HG02798 (cell line): ENCODE results near the gene TTC21A.
A peak's percentile ranks its signal among the peaks of the same experiment; 100 is the strongest.

ENCODE experiments used
- ATAC-seq: cut with Tn5 transposase; IDR thresholded peaks from one replicate; pipeline ENCODE4 v1.9.1; 2021; ENCODE audit warnings: mild to moderate bottlenecking; ENCODE audit not compliant: unreplicated experiment, poor library complexity

TTC21A gene

DNA sequence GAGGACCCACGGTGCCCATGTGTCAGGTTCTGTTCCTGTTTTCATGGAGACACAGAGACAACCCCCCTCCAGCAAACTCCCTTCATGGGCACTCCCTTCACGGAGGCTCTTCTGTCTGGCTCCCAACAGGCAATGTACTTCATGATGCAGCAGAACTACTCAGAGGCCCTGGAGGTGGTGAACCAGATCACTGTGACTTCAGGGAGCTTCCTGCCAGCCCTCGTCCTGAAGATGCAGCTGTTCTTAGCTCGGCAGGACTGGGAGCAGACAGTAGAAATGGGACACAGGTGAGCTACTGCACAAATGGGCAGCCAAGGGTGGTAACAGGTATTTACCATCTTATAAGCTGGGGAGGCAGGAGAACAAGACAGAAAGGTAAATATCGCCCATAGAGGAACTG is 7.0 kb downstream of the TTC21A start:
- ATAC-seq: no peak

DNA sequence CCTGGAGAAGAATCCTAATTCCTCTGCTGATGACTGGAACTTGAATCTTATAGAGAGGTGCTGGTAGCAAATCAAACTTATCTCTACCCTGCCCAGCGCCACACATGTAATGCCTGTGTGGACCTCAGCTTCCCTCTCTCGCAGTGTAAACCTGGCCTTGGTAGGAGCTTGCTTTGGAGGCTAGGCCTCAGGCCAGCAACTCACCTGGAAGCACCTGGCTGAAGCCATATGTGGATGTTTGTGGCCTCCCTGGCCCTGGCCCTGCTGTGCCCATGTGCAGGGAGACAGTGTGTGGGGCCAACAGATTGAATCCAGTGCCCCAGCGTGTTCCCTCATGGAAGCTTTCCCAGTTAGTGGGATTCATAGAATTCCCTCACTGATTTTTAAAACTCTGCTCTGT is 8.4 kb downstream of the TTC21A start:
- no peak for ATAC-seq

DNA sequence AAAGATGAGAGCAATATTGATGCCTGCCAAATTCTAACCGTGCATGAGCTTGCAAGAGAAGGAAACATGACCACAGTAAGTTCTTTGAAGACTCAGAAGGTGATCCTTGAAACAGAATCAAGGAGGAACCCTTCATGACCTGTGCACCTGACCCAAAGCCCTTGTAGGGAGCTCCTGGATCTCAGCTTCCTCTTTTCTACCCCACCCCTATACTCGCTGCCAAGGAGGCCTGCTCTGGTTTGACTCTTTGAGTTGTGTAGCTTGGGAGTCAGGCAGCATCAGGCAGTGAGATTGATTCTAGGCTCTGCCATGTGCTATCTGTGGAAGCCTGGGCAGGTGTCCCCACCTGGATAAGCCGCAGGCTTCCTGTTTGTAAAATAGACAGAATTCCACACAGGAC is 10.6 kb downstream of the TTC21A start:
- ATAC-seq: no peak

DNA sequence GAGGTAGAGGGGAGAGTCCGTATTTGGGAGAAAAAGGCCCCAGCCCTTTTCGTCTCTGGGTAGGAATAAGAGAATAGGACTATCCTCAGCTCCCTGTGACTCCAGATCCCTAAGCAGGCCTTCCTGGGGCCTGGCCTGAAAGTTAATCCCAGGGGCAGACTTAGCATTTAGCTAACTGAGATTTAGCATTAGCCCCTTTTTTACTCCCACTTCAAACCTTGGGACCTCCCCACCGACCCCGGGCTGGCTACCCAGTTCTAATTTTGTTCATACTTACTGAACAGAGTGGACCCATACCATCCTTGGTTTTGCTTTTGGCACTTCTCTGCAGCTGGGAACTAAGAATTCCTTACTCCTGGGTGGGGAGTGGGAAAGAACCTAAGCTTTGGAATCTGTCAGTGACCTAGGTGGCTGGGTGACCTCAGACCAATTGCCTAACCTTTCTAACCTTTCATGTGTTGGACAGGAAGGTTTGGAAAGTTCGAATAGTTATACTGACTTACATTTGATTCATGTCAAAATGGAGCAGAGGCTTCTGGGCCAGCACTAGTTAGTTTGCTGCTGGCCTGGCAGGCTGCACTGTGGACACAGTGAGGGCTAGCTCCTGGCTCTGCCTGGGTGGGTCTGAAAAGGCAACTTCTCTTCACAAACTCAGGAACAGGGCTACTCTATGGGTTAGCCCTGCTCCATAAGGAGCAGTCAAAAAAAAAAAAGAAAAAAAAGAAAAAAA is 11.6 kb downstream of the TTC21A start:
- ATAC-seq: no peak

DNA sequence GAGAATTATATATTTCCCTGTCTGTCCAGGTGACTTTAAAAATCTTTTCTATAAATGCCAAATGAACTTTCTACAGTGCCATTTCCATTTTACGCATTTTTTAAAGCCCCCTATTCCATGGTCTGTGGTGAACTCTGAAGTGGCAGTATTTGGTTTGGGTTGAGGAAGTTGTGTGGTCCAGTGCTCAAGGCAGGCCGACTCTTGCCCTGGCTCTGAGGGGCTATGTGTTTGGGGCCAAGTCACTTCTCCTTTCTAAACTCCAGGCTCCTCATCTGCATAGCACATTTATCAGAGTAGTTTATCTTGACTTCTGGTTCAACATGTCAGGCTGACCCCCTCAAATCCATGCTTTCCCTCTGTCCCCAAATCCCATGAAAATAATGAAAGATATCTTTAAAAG is 14.1 kb downstream of the TTC21A start:
- no peak for ATAC-seq

DNA sequence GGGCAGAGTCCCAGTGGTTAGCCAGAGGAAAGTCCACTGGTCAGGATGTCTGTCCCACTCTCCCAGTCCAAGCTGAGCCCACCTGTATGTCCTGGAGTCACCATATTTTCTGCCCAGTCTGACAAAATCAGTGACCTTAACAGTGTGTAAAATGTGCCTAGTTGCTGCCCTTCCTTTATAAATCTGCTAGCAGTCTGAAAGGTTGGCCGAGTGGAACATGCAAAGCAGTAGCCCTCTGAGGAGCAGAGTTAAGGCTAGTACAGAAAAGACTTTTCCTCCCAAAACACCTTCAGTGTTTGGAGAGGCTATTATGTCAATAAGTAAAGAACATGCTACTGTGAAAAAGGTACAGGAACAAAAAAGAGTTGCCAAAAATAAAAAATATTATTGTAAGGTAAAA is 15.3 kb downstream of the TTC21A start:
- ATAC-seq: peak; percentile 59

DNA sequence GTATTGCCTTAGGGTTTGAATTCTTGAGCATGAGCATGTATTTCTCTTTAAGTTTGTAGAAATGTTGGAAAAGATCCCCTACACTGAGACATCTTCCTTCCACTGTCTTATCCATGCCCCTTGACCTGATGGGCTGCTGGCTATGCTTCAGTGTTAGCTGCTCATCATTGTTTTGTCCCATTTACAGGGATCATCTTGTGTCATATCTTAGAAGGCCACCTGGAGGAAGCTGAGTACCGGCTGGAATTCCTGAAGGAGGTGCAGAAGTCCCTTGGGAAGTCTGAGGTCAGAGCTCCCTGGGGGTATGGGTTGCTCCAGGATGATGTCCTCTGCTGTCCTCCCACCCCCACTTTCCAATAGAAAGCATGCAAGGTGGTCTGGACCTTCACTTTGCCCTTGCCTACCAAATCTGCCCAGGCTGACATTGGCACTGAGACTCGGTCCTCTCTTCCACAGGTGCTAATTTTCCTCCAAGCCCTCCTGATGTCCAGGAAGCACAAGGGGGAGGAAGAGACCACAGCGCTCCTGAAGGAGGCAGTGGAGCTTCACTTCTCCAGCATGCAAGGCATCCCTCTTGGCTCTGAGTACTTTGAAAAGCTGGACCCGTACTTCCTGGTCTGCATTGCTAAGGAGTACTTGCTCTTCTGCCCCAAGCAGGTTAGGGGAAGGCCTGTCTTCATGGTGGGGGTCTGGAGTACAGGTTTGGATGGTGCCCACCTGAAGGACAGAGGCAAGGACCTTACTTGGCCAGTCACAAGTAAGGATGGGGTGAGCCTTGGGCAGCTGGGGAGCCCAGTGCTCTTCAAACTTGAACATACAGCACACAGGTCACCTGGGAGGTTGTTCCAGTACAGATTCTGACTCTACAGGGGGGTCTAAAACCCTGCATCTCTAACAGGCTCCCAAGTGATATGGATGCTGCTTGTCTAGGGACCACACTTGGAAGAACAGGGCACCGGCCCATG is 17.7 kb downstream of the TTC21A start:
- no peak for ATAC-seq

DNA sequence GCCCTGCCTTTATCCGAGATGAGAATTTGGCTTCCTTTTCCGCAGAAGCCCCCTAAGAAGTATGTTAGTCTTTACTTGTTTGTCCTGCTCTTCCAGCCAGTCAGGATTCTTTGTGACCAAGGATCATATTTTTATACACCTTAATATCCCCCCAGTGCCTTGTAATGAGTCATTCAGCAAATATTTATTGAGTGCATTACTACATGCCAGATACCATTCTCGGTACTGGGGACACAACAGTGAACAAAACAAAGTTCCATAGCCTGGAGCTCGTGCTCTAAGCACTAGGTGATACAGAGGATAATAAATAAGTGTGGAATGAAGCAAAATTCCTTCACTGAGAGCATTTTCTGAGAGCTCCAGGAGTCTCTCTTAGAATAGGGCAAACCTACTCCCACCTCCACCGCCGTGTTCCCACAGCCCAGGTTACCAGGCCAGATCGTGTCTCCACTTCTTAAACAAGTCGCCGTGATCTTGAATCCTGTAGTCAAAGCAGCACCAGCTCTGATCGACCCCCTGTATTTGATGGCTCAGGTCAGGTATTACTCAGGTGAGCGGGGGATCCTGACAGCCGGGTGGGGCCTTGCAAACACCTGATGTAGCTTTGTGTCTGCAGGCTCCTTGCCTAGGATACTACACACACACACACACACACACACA is 18.5 kb downstream of the TTC21A start:
- ATAC-seq: no peak

DNA sequence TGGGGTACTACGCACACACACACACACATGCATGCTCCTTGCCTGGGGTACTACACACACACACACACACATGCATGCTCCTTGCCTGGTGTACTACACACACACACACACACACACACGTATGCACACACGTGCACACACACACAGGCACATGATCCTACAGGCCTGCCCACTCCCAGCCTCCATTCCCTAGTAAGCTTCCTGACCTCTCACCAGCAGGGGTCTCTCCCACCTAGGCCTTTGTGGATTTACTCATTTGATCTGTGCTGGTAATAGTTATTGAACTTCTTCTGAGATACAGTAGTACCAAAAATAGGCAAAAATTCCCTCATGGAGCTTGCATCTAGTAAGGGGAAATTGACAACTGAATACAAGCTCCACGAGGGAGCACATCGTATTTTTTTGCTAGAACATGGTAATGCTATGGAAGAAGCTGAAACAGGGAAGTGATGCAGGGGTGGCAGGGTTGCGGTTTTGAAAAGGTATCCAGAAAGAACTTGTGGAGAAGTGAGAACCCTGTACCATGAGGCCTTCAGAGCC is 19.1 kb downstream of the TTC21A start:
- no peak for ATAC-seq

DNA sequence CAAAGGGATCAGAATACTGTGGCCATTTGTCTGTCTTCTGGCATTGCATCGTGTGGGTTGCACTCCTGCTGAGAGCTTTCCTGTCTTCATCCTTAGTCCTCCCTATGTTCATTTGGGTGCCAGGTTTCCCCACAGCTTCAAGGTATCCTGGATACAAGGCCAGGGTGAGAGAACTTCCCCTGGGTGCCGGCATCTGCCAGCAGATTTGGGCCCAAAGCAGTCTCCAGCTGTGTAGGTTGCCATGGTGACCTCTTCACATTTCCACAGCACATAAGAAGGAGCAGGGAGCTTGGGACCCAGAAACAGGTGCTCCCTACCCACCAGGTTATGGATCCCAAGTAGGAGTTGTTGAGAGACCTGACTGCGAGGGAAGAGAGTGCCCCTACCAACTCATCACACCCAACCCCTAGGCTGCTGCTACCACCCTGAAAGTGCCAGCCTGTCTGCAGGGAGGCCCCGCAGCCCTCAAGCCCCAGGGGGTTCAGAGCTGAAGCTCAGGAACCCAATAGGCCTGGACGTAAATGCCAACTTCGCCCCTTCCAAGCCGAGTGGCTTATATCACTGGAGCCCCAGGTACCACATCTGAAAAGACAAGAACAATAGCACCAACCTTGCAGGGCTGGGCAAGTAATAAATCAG is 19.9 kb downstream of the TTC21A start:
- ATAC-seq: no peak

DNA sequence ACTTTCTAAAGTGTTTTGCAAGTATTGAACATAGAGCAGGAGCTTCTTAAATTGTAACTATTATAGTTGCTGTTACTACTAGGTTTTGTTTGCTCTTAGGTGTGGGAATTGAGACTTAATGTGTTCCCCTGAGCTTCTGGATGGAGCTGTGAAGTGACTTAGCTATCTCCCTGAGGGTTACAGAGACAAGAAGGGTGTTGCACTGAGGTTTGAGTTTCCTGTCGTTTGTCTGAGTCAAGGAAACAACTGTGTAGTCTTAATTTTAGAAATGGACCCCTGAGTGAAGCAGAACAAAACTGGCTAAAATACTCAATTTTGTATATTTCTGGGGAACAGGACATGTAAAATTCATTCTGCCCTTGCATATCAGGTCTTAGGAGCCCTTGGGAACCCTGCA is 20.4 kb downstream of the TTC21A start:
- ATAC-seq: no peak

DNA sequence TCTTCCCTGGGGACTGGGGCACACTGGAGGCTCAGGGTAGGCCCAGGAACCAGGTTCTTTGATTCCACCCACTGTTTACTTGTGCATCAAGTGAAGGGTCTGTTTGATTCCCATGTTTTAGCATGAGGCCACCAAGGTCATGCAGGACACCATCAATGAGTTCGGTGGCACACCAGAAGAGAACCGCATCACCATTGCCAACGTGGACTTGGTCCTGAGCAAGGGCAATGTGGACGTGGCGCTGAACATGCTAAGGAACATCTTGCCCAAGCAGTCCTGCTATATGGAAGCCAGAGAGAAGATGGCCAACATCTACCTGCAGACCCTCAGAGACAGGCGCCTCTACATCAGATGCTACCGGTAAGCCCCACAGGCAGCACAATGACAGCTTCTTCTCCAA is 21.5 kb downstream of the TTC21A start:
- ATAC-seq: no peak

DNA sequence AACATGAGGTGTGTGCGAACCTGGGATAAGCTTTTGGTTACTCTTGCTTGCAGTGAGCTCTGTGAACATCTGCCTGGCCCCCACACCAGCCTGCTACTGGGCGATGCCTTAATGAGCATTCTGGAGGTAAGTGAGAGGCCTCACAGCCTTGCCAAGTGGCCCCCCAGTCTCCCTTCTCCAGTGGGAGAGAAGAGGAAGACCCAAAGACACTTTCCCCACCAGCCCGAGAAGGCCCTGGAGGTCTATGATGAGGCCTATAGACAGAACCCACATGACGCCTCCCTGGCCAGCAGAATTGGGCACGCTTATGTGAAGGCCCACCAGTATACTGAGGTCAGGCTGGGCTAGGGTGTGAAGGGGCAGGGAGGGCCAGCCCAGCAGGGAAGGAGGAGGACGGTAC is 22.5 kb downstream of the TTC21A start:
- no peak for ATAC-seq

DNA sequence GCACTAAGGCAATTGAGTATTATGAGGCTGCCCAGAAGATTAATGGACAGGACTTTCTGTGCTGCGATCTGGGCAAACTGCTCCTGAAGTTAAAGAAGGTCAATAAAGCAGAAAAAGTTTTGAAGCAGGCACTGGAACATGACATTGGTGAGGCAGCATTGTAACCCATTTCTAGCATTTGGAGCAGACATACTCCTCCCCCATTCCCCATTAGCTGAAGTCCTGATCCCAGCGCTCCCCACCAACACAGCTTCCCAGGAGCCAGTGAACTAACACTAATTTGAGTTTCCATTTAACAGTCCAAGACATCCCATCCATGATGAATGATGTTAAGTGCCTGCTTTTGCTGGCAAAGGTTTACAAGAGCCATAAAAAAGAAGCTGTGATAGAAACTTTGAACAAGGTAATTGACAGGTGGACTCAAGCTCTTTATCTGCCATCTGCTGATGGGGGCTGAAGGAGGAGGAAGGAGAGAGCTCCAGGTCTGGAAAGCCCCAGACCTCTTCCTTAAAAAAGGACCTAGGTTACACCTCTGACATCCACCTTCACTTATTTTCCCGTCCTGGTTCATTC is 23.3 kb downstream of the TTC21A start:
- ATAC-seq: no peak

DNA sequence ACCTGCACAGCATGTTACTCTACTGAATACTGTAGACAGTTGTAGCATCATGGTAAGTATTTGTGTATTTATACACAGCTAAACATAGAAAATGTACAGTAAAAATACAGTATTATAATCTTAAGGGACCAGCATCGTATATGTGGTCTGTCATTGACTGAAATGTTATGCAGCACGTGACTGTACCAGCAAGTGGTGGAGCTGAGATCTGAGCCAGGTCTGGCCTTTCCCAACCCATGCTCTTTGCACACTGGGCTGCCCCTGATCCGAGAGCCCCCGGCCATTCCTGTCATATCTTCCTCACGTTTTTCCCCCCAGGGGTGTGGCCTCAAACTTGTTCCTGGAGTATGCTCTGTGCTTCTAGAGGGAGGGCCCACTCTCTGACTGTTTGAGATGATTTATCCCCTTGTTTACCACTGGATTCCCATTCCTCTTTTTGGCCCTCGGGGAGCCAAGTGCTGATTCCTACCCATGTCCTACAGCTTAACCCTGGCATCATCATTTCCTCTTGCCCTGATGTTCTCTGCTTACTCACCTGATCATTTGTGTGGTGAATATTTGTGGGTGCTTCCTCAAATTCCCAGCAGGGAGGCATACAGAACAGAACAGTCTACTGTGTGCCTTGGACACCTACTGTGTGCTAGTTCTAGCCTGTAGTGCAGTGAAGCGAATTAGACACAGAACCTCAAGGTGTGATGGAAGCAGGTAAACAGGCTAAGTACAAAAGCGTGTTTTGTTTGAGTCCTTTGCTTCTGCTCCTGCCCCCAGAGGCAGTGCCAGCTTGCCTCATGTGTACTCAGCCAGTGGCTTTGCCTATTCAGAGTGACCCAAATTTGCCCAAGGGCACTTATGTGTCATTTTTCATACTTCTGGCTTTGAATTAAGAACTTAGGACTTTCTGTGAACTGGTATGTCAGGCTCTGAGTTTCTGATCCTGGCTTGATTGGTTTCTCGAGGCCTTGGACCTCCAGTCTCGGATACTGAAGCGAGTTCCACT is 24.9 kb downstream of the TTC21A start:
- ATAC-seq: no peak

DNA sequence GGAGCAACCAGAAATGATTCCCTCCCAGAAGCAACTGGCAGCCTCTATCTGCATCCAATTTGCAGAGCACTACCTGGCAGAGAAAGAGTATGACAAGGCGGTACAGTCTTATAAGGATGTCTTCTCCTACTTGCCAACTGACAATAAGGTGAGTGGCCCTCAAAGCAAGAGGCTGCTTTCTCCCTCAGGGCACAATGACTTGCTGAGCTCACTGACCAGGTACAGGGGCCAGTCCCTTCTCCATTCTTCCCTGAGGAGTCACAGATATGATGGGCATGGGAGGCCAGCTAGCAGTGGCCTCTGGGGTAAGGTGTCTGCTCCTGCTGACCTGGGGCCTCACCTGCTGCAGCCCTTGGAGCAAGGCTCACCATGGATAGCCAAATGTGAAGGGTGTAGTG is 25.6 kb downstream of the TTC21A start:
- no peak for ATAC-seq

DNA sequence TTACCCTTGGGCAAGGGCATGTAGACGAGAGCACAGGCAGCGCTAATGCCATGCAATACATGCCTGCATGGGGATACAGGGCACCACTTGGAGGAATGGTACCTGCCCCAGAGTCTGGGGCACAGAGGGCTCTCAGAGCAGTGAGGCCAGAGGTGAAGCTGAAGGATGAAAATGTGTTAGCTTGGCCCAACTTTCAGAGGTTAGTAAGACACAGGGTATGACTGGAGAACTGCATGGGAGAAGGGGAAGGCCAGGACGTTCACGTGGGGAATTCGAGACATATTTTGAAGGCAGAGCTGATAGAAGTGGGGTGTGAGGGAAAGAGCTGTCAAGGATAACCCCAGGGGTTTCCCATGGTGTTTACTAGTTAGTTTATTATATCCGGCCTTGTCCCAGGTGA is 26.3 kb downstream of the TTC21A start:
- ATAC-seq: no peak

DNA sequence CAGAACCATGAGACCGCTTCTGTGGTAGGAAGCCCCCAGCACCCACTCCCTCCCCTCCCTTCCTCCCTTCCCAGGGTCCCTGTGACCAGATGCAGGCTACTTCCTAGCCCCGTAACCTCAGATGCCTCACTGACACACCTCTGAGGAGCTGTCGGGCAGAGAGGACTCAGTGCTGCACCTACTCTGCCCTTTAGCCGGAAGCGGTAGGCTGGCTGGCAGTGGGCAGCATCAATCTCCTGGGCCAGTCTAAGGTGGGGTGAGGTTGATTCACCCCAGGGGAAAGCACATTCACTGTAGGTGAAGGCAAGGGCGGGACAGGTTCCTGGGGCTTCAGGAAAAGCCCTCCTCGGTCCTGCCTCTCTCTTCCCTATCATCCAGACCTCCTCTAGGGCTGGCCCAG is 26.8 kb downstream of the TTC21A start:
- no peak for ATAC-seq
